Lung microvascular endothelial cell (primary cell): ENCODE measurements around the gene CREB3L4. TPM values are rescaled to one million over a fixed set of nuclear protein-coding genes. Genes with fewer than 3 reads are reported as not detected.

Source experiments
- DNase-seq, 2 donors: peaks; one replicate each; pipeline versions ENCODE4 v3.0.0 to v3.0.0-alpha.2; 2010; ENCODE audit warnings: low read depth in 2 of 2
- total RNA-seq: library from RNA; depleted of rRNA; stranded (reverse); fragments of >200 nt; gene quantifications from 2 replicates; pipeline ENCODE4 v1.2.1, GENCODE V29; 2014

Gene CREB3L4, protein sequence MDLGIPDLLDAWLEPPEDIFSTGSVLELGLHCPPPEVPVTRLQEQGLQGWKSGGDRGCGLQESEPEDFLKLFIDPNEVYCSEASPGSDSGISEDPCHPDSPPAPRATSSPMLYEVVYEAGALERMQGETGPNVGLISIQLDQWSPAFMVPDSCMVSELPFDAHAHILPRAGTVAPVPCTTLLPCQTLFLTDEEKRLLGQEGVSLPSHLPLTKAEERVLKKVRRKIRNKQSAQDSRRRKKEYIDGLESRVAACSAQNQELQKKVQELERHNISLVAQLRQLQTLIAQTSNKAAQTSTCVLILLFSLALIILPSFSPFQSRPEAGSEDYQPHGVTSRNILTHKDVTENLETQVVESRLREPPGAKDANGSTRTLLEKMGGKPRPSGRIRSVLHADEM
- 5.0 and 5.7 TPM in 2 replicates for total RNA-seq

DNA sequence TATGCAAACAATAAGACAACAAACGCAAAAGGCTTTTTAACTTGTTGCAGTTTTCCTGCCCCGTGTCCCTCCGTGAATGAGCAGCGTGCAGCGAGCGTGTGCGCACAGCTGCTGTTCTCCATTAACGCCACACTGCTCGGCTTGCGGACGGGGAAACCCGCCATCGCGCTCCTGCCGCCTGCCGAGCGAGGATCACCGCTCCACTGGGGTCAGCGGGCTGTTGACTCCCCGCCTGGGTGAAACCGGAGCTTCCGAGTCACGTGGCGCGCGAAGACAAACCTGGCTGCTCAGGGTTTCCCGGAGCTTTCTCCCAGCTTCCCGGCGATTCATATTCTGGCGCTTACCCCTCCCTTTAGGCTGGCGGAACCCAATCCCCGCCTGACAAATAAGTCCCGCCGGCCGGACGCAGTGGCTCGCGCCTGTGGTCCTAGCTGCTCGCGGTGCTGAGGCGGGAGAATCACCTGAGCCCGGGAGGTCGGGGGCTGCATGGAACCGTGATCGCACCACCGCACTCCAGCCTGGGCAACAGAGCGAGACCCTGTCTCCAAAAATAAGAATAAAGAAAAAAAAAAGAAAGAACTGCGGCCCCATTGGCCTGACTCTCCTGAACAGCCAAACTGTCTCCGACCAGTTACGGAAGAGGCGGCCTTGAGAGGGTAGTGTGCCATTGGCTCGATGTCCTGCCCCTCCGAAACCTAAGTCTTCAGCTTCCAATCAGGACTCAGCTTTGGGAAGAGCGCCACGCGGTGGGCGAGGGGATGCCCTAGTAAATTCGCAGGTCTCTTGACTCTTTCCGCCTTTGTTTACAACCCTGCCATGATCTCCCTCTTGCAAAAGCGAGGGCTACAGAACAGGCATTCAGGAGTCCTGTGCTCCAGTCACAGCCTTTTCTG lies at the start of gene CREB3L4:
CREB3L4 (plus strand) TSS at position 796 of the 893 bp plus-strand sequence. CDS start 624 bp downstream, outside the sequence.
- peak; percentile 98 to 99 for DNase-seq

DNA sequence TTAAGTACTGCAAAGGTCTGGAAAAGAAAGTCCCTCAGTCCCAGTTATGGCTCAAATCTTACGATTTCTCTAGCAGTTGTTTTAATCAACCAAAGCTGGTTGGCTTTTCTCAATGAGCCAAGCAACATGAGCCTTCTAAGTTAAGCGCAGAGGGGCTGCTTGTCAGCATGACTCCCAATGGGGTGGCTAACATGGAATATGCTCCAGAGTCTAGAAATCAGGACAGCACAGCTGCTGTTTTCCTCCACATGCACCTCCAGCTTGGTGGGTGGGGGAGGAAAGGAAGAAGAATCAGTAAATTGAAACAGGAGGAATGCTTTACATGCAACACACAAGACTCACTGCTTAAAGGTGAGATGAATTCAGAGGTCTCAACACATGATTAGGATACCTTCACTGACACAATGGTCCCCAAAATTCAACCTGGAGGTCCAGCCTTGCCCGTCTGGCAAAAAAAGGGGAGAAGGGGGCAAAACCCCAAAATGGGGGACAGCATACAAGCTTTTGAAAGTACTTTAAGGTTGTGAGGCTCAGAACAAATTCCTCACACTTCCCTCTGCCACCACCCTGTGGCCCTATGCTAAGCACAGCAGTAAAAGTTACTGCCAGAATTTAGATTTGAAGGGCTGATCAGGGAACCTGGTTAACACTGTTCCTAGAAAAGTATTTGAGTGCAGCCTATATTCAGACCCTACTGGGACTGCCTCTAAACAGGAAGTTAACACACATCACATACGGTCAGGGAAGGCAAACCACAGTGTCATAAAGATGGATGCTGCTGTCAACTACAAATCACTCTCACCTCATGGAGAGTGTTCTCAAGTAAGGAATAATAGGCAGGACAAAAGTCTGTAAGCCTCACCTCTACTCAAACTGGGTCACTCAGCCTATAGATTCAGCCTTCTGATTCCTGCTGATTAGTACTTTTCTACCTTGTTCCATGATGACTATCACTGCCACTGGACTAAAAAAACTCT lies 47.5 kb upstream of the CREB3L4 start:
- peak; percentile 40 to 64 for DNase-seq

DNA sequence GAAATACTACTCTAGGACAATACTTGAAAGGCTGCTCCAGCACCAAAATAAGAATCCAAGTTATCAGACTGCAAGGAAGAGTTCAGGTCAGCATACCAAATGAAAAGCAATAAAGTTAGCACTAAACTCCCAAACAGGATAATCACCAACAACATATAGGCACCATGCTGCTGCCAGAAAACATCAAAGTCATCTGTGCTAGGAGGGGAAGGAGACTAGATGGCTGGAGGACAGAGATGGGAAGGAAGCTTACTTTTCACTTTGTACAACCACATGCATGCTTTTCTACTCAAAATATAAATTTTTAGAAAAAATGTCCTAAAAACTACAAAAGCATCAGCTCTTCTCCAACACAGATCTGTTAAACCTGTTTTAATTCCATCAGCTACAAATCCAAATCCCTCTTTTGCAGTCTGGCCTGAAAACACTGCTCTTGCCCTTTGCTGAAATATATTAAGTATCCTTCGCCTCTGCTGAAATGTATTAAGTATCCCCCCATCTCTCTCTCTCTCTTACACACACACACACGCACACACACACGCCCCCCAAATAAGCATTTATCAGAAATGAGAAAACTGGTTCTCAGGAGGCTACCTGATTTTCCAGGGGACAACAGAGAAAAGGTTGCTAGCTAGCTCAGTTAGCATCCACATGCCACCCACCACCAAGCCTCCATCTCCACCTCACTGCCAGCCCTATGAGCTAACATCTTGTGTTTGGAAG lies 46.5 kb upstream of the CREB3L4 start:
- DNase-seq: no peak

DNA sequence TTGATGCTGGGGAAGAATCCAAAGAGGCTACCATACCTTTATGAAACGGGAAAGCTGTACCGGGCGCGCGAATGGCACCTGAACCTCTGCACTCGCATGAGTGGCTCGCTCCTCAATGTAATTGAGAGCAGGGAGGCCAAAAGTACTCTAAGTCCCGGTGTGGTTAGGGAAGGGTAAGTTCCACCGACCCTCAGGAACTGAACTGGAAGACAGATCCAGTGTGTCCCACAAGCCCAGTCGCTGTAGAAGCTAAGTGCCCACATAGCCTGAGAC lies 46.0 kb upstream of the CREB3L4 start:
- DNase-seq: no peak

DNA sequence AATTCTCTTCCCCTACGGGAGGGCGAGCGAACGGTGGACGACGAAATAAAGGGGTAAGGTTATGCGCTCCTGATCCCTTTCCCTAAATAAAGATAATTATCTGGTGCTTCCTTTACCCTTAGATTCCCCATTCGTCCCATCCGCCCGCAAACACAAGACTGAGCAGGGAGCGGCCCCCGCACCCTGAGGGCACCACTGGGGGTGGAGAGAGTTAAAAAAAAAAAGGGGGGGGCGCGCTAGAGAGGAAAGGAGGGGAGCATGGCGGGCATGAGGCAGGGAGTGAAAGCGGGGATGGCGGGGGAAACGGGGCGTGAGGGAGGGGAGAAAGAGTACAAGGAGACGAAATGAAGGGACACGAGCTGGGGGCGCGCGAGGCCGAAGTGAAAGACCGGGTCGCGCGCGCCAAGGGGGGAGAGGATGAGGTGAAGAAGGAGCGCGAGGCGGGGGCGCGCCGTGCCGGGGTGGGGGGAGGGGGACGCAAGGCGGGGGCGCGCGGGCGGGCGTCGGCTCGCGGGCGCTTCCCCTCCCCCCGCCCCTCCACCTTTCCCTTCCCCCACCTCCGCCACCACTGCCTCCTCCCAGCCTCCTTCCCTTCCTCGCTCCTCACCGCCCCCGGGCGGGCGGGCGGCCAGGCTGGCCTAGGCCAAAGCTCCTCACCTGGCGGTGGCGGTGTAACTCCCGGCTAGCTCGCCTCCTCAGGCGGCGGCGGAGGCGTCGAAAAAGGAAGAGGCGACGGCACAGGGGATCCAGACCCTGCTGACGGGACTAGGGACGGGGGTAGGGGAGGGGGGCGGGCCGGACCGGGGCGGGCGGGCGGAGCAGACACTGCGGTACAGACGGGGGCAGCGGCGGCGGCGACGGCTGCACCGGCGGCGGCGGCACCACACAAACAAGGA lies 45.4 kb upstream of the CREB3L4 start:
- DNase-seq: no peak

DNA sequence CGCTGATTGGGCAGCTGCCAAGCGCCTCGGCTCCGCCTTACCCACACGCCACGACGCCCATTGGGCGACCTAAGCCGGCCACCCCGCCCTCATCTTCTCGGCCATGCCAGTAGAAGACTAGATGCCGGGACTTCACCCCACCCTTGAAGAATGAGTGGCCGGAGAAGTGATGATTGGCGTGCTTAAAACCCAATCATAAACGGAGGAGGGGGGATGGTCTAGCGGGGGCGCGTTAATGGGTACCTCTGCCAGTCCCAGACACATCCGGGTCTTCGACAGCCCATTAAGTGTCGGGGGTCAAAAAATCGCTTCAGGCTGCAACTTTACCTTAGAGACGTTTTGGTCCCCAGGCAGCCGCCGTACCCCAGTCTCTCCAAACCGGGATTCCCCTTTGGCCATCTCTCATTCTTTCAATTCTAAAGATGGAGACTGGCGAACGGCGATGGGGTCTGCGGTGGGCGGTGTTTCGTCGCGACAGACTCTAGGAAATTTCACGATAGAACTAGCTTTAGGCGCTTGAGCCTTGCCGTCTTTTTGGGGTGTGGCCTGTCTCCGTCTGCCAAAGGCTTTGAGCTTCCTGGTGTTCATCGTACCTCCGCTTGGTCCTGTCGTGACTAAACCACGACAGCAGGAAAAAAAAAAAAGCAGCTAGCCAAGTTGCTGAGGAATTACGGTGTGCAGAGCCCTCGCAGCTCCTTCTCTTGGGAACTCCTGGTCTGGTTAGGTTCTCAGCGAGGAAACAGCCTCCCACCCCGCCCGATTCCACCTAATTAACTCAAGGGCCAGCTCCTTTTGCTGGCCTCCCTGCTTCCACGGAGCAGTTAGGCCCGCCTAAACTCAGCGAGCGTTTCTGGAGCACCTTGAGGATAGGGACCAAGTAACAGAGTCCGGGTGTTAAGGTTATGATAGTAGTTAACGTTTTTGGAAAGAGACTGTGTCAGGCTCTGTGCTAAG lies 44.5 kb upstream of the CREB3L4 start, which contains the start of gene GATAD2B:
GATAD2B (minus strand) TSS at position 1 of the 954 bp plus-strand sequence. CDS start 94,625 bp downstream, outside the sequence.
- peak; percentile 100 for DNase-seq

DNA sequence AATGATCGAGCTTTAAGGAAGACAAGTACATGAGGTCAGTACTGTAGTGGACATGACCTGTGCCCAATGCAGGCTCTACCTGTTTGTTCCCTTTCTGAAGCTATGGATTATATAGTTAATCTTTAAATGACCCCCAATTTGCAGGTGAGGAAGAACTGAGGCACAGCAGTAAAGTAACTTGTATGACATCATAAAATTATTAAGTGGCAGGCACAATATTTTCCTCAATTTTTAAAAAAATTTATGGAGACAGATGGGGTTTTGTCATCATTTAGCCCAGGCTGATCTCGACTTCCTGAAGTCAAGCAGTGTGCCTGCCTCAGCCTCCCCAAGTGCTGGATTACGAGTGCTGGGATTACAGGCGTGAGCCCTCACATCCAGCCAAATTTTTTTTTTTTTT lies 41.3 kb upstream of the CREB3L4 start:
- DNase-seq: no peak

DNA sequence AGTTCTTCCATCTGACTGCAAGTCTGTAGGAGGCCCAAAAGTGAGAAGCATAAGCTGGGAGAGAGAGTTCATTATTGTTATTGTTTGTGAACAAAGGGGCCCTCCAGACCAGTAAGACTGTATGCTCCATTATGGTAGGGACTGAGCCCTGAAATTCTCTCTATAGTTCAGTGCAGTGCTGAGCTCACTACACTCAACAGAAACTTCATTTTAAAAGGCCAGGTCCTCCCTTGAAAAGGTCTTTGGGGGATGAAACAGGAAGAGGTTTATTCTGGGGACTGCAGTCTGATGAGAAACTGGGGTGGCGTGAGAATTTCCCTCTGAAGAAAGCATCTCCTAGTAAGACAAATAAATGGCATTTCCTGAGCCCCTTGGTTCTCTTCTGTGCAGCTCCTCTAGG lies 39.5 kb upstream of the CREB3L4 start:
- DNase-seq: no peak

DNA sequence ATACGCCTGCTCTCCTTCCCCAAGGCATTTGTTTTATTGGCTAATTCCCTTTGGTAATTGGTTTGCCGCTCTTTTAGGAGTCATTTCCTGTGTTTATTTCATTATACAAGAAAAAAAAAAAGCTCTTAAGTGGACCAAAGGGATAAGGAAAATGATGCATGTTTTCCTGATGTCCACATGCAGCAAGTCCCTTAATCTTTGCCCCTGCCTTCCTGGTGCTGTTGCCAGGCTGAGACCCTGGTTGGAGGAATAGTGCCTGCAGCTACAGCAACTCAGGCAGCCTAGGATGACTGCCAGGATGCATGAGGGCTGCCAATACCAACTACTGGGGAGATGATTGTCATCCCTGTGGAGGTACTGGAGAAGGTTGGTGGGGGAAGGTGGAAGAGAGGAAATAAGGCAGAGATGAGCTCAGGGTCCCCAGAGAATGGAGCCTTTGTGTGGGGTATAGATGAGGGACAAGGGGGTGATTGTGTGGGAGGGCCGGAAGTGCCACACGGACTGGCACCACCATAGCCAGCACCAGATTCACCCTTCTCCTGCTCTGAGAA lies 38.8 kb upstream of the CREB3L4 start:
- DNase-seq: peak in 1 of 2 donors; percentile 88

DNA sequence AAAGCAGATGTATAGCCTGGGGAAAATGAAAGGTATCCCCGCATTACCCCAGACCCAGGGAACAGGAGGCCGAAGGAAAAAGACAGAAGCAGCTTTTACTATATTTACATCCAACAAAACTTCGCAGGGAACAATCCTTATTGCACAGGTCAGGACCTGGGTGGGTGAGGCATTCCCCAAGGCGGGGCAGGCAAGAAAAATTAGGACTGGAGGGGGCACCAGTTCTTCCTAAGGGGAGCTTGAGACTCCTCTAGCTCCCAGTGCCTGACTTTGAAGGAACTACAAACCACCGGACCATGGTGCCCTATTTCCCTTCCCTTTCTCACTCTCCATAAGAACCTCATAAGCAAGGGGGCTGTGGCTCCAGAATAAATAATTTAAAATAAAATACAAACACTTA lies 38.3 kb upstream of the CREB3L4 start:
- DNase-seq: no peak

DNA sequence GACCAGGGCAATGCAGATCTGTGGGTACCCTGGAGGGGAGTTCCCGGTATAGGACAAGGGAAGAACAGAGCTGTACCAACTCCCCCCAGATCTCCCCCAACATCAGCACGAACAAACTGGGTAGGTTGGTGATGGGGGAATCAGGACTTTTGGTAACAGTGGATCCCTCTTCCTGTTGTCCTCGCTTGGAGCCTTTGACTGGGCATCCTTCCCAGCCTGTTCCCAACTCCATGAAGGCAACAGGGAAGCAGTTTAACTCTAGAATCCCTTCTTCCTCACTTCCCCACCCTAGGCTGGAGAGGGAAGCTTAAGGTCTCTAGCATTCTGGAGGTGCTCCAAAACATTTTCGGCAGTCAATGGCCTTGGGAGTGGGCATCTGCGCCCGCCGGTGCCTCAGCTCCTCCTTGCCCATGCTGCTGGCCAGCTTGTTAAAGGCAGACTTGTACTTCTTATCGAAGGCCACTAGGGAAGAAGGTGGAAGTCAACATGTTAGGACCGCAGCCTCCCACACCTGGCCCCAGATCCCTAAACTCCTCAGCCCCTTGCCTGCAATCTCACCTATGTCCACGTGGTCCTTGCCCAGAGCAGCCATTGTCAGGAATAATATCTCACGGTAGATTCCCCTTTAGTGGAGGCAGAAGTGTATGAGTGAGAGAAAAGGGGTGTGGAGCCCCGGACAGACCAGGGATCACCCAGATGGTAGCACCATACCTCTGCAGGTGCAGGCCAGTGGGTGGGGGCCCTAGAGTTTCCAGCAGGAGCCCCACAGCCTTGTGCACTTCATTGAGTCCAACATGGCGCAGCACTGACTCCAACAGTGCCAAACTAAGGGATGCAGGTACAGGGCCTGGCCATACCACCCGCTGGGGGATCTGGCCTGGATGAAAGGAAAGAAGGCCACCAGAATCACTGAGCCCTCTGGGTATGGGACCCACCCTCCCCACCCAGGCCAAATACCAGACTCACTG lies 37.4 kb upstream of the CREB3L4 start:
- DNase-seq: no peak

DNA sequence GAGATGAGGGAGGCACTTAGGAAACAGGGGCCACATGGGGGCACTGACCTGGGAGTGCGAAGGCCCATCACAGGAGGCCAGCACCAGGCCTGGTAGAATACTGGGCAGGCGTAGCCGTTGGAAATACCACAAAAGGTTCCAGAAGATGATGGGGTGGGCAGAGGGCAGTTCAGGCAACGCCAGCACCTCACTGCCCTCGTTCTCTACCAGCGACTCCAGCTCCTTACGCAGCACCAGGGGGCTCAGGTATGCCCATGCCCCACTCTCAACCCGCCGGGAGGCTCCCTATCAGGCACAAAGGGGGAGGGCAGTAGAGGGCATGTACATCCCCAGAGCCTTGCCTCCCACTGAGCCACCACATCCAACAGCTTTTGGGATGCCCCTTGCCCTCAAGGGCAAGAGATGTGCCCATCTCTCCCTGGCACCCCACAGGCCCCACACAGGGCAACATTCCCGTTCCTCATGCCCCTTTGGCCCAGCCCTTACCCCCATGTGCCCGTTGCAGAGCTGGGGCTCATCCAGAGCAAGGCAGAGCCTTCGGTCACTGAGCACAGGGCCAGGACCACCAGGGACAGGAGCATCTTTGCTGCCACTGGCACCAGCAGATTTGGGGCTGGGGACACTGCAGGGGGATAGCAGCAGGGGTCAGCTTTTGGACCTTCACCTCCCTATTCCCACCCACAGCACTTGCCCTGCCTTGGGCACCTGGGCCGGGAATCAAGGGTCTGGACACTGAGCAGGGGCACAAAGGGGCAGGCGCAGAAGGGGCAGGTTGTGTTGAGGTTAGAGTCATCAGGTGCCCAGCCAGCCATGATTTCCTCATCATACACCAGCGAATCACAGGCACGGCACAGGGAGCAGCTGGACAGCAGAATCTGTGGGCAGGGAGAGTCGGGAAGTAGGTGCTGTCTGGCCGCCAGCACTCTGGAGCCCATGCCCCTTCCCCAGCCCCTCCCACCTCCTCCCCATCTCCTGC lies 35.3 kb upstream of the CREB3L4 start:
- no peak for DNase-seq

DNA sequence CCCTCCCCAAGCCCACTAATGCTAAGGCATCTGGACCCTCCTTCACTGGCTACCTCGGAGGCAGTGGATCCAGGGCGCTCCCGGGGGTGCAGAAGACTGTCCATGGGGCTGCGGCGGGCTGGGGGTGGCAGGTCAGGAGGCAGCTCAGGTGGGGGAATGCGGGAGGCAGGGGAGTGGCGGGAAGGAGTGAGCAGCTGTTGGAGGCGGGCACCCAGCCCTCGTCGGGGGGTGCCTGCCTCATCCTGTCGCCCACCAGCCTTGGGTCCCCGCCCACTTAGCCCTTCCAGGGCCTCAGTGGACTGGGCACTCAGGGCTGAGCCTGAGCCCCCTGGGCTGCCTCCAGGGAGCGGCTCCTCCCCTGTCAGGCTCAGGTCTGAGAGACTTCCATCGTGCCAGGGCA lies 34.3 kb upstream of the CREB3L4 start:
- DNase-seq: no peak

DNA sequence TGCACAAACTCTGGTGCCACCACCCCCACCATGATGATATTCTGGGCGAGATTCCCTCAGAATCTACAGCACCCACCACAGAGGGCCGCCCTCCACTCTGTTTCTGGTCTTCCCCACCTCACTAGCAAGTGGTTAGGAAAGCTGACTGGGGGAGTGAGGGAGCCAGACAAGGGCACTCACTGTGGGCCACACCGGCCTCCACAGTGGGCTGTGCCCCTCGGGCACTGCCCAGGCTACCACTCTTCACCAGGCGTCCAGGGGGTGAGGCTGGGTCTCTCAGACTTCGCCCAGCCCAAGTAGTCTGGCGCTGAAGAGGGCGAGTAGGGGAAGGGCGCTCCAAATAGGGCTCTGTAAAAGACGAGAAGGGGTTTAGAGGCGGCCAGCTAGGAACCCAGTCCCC lies 33.7 kb upstream of the CREB3L4 start:
- no peak for DNase-seq

DNA sequence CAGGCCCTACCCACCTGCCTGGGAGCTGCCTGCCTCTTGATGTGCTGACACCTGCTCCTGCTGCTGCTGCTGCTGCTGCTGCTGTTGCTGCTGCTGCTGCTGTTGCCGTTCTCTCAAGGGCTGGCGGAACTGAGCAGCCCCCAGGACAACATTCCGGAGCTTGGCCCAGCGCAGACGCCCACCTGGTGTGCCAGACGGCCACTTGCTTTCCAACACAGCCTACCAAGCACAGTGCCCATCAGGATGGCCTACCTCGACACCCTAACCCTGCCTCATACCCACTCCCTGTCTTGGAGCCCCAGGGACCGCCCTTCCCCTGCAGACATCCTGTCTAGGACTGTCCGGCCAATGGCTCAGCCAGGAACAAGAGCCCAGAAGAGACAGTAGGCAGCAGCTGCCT lies 33.0 kb upstream of the CREB3L4 start:
- DNase-seq: no peak
